ENCODE measurements around the gene SDCBP2.

The SDCBP2 gene

DNA sequence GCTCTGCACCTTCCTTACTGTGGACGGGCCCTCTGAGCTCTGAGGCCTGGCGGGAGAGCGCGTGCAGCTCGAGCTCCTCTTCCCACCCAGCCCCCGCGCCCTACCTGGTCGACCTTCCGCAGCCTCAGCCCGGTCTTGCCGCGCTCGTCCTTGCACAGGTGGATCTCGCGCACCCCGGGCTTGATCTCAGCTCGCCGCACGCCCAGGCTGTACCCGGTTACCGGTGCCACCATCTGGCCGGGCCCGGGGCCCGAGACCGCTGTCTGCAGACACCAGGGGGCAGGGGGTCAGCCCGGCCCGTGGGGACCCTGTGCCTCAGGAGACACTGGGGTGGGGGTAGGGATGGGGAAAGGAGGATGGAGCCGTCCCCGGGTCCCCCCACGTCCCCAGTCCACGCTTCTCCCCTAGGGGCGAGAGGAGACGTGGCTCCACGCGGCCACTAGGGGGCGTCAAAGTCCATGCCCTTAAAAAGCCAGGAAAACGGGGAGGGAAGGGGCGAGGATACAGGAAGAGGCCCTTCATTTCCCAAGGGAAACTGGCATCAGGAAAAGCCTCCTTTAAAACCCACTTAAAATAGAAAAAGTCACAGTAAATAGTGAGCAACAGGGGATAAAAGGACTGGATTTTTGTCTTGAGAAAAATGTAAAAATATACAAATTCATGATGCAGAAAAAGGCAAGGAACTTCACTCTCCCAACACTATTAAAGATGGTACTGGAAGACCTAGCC, 15.5 kb downstream of the SDCBP2 start:
- peak overlapping the region; percentile 5 for H3K4me3 ChIP-seq (ENCODE audit: low read length)
- no peaks in the 10 kb centered on the region for H3K27me3 ChIP-seq (ENCODE audit: control insufficient read depth, insufficient read depth, low read length)
- peaks cover 4% of the 10 kb centered on the region for H3K36me3 ChIP-seq (ENCODE audit: control insufficient read depth, insufficient read depth, low read length)
- H3K9ac ChIP-seq (ENCODE audit: low read length): no peak overlapping the region
- H3K4me1 ChIP-seq (ENCODE audit: control insufficient read depth, insufficient read depth, low read length): no peaks in the 10 kb centered on the region
- no peak overlapping the region for H3K27ac ChIP-seq (ENCODE audit: low read depth, low read length)

DNA sequence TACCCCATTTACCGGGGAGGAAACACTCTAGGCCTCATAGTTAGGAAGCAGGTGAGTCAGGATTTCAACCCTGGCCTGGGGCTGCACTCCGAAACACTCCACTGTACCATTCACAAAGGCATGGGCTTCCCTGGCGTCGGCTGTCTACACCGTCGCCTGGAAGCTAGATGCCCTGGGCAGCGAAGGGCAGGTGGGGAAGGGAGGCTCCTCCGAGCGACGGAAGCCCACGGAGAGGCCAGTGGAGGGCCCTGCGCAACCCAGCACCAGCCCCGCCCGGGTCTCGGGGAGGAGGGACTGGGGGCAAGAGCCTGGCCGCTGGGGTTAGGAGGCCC, 16.1 kb downstream of the SDCBP2 start:
- H3K9ac ChIP-seq (ENCODE audit: low read length): no peak overlapping the region
- no peak overlapping the region for H3K4me3 ChIP-seq (ENCODE audit: low read length)
- H3K27me3 ChIP-seq (ENCODE audit: control insufficient read depth, insufficient read depth, low read length): no peaks in the 10 kb centered on the region
- H3K36me3 ChIP-seq (ENCODE audit: control insufficient read depth, insufficient read depth, low read length): peaks cover 4% of the 10 kb centered on the region
- no peaks in the 10 kb centered on the region for H3K4me1 ChIP-seq (ENCODE audit: control insufficient read depth, insufficient read depth, low read length)
- no peak overlapping the region for H3K27ac ChIP-seq (ENCODE audit: low read depth, low read length)

DNA sequence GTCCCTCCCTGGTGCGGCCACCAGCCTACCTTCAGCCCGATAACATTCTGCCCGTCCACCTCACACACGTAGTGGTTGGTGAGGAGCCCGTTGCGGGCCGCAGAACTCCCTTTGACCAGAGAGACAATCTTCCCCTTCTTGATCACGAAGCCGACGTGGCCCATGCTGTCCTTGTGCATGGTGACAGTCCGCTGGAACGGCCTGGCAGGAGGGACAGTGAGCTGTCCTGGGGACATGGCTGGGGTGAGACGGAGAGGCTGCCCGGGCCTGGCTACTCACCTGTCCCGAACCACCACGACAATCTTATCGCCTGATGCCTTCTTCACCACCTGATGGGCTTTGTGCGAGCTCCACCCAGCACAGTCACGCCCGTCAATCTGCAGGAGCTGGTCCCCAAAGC, 16.6 kb downstream of the SDCBP2 start:
- no peak overlapping the region for H3K9ac ChIP-seq (ENCODE audit: low read length)
- peaks cover 4% of the 10 kb centered on the region for H3K36me3 ChIP-seq (ENCODE audit: control insufficient read depth, insufficient read depth, low read length)
- H3K4me3 ChIP-seq (ENCODE audit: low read length): no peak overlapping the region
- H3K4me1 ChIP-seq (ENCODE audit: control insufficient read depth, insufficient read depth, low read length): no peaks in the 10 kb centered on the region
- H3K27me3 ChIP-seq (ENCODE audit: control insufficient read depth, insufficient read depth, low read length): no peaks in the 10 kb centered on the region
- no peak overlapping the region for H3K27ac ChIP-seq (ENCODE audit: low read depth, low read length)

DNA sequence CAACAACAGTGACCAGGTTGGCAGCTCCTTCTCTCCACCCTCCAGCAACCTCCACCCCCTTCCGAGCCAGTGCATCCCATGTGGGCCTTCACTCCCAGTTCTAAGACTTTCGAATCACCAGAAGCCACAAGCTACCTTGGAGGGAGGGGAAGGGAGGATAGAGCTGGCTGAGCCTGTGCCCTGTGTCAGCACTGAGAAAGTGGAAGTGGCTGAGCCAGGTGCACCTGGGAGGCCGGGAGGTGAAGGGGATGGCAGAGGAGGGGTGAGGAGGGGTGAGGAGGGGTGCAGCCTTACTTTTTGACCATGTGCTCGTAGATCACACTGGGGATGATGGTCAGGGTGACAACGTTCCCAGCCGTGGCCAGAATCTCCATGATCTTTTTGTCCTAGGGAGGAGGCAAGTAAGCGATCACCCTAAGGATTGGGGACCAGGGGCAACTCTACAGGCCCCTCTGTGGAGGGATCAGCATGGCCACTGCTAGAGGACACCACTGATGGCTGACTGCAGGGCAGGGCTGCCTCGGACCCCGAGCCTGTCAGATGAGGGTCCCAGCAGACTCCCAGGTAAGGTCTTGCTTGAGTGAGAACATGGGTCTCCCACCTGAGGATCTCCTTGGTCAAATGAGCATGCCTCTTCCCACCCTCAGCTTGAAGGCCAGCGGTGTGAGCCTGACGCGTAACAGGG, 18.3 kb downstream of the SDCBP2 start:
- no peak overlapping the region for H3K27ac ChIP-seq (ENCODE audit: low read depth, low read length)
- H3K9ac ChIP-seq (ENCODE audit: low read length): no peak overlapping the region
- peaks cover 4% of the 10 kb centered on the region for H3K36me3 ChIP-seq (ENCODE audit: control insufficient read depth, insufficient read depth, low read length)
- no peaks in the 10 kb centered on the region for H3K4me1 ChIP-seq (ENCODE audit: control insufficient read depth, insufficient read depth, low read length)
- no peak overlapping the region for H3K4me3 ChIP-seq (ENCODE audit: low read length)
- no peaks in the 10 kb centered on the region for H3K27me3 ChIP-seq (ENCODE audit: control insufficient read depth, insufficient read depth, low read length)

DNA sequence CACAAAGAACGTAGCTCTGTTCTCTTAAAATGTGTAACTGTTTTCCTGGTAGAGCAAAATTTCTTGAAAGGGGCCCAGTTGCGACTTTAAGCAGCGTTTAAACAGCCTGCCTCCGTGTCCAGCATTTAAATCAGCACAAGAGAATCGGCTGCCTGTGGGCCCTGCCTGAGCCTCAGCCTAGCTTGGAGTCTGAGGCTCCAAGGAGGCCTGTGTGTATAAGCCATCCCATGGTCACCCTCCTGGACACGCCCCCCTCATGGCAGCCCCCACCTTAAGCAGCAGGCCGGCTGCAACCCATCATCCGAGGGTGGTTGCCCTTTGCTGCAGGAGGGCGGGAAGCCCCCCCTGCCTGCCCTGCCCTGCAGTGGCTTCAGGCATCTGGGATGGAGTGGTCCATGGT, 18.9 kb downstream of the SDCBP2 start:
- Histone ChIP-seq H3K27ac (ENCODE audit: low read depth, low read length) (no peak overlapping the region), H3K27me3 (ENCODE audit: control insufficient read depth, insufficient read depth, low read length) (no peaks in the 10 kb centered on the region), H3K4me3 (ENCODE audit: low read length) (no peak overlapping the region), H3K4me1 (ENCODE audit: control insufficient read depth, insufficient read depth, low read length) (no peaks in the 10 kb centered on the region), H3K36me3 (ENCODE audit: control insufficient read depth, insufficient read depth, low read length) (peaks cover 4% of the 10 kb centered on the region), H3K9ac (ENCODE audit: low read length) (no peak overlapping the region)

DNA sequence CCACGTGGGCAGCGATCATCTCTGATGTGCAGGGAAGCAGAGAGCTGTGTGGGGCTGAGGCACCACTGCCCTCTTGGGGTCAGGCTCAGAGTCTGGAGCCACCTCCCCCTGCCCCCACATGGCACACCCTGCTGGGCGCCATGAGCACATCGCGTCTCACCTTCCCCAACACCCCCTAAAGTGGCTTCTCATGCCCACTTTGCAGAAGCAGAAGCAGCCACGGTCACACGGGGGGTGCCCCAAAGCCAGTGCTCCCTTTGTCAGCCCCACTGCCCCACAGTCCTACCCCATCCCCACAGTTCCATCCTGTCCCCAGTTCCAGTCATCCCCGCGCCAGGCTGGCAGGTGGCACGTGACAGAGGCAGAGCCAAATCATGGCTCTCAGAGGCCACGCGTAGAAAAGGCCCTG, 19.5 kb downstream of the SDCBP2 start:
- Histone ChIP-seq H3K9ac (ENCODE audit: low read length) (no peak overlapping the region), H3K36me3 (ENCODE audit: control insufficient read depth, insufficient read depth, low read length) (peaks cover 7% of the 10 kb centered on the region), H3K27ac (ENCODE audit: low read depth, low read length) (no peak overlapping the region), H3K27me3 (ENCODE audit: control insufficient read depth, insufficient read depth, low read length) (no peaks in the 10 kb centered on the region), H3K4me1 (ENCODE audit: control insufficient read depth, insufficient read depth, low read length) (no peaks in the 10 kb centered on the region), H3K4me3 (ENCODE audit: low read length) (no peak overlapping the region)

DNA sequence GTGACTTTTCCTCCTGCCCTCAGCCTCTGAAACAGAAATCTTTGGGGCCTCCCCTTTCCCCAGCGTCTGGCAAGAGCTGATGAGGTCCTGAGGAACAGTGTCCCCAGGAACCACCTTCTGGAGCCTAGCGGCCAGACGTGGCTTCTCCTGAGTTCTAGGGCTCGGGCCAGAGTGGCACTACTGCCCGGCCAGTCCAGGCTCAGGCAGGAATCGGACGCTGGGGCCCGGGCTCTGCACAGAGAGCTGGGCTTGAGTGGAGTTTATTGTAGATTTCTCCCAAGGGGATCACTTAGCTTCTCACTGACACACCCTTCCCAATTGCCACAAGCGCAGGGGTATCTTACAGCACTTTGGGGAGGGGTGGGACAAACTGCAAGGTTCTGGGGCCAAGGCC, 20.2 kb downstream of the SDCBP2 start:
- H3K4me1 ChIP-seq (ENCODE audit: control insufficient read depth, insufficient read depth, low read length): no peaks in the 10 kb centered on the region
- H3K27ac ChIP-seq (ENCODE audit: low read depth, low read length): no peak overlapping the region
- peaks cover 7% of the 10 kb centered on the region for H3K36me3 ChIP-seq (ENCODE audit: control insufficient read depth, insufficient read depth, low read length)
- H3K9ac ChIP-seq (ENCODE audit: low read length): no peak overlapping the region
- H3K4me3 ChIP-seq (ENCODE audit: low read length): no peak overlapping the region
- H3K27me3 ChIP-seq (ENCODE audit: control insufficient read depth, insufficient read depth, low read length): no peaks in the 10 kb centered on the region

DNA sequence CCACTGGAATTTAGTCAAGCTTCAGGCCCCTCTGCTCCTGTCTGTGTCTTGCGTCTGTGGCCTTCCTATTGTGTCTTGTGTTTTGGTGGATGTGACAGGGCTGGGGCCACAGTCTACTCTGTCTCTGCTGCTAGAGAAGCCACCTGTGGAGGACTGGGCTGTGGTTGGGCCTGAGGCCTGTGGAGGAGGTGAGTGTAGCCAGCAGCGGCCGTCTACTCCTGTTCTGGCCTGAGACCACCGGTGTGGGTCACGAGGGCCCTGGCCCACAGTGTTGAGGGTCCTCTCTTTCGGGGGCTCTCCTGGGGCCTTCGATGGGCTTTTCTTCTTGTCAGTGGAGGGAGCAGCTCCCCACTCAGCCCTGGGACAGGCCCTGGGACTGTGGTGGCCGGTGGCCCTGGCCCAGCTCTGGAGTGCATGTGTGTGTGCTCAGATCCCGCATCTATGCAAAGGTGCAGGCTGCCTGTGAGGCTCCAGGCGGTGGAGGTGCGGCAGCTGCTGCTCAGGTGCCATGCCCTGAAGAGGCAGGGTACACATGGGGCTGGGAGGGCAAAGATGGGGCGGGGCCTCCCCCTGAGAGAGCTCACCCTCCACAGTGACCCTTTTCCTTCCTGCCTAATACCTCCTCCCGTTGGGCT, 20.8 kb downstream of the SDCBP2 start:
- no peaks in the 10 kb centered on the region for H3K27me3 ChIP-seq (ENCODE audit: control insufficient read depth, insufficient read depth, low read length)
- H3K36me3 ChIP-seq (ENCODE audit: control insufficient read depth, insufficient read depth, low read length): peaks cover 7% of the 10 kb centered on the region
- no peak overlapping the region for H3K27ac ChIP-seq (ENCODE audit: low read depth, low read length)
- no peaks in the 10 kb centered on the region for H3K4me1 ChIP-seq (ENCODE audit: control insufficient read depth, insufficient read depth, low read length)
- no peak overlapping the region for H3K9ac ChIP-seq (ENCODE audit: low read length)
- H3K4me3 ChIP-seq (ENCODE audit: low read length): no peak overlapping the region

DNA sequence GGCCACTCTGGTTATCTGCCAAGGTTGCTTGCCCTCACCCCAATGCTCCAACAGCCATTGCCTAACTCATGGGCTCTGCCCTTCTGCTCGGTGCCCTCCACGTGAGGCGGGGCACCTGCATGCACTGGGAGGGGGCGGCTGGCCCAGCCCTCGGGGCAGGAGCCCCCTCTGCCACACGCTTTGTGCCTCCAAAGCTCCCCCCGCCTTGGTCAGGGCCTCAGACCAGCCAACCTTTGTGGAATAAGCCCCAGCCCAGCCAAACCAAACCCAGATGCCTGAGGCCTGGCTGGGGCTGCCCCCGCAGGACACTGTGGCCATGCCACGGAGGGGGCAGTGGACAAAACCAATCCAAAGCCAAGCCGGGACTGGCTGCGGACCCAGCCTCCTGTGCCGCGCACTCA, 21.4 kb downstream of the SDCBP2 start:
- no peak overlapping the region for H3K27ac ChIP-seq (ENCODE audit: low read depth, low read length)
- no peaks in the 10 kb centered on the region for H3K27me3 ChIP-seq (ENCODE audit: control insufficient read depth, insufficient read depth, low read length)
- H3K9ac ChIP-seq (ENCODE audit: low read length): no peak overlapping the region
- H3K4me1 ChIP-seq (ENCODE audit: control insufficient read depth, insufficient read depth, low read length): no peaks in the 10 kb centered on the region
- H3K36me3 ChIP-seq (ENCODE audit: control insufficient read depth, insufficient read depth, low read length): peaks cover 7% of the 10 kb centered on the region
- H3K4me3 ChIP-seq (ENCODE audit: low read length): no peak overlapping the region

DNA sequence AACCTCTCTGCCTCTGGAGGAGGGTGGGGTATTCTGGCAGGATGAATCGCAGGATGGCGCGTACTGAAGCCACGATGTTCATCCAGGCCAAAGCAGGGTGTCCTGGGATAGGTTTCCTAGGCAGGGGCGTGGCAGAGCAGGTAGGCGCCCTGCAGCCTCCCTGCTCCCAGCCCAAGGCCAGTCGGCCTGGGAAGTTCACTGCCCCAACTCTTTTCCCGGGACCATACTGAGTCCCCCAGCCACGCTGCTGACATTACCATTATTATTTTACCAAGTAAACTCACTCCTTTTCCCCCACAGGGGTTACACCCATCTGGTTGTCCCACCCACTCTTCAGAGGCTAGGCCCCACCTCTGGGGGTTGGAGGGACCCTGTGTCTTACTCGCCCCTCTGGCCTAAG, 21.8 kb downstream of the SDCBP2 start:
- H3K27ac ChIP-seq (ENCODE audit: low read depth, low read length): no peak overlapping the region

DNA sequence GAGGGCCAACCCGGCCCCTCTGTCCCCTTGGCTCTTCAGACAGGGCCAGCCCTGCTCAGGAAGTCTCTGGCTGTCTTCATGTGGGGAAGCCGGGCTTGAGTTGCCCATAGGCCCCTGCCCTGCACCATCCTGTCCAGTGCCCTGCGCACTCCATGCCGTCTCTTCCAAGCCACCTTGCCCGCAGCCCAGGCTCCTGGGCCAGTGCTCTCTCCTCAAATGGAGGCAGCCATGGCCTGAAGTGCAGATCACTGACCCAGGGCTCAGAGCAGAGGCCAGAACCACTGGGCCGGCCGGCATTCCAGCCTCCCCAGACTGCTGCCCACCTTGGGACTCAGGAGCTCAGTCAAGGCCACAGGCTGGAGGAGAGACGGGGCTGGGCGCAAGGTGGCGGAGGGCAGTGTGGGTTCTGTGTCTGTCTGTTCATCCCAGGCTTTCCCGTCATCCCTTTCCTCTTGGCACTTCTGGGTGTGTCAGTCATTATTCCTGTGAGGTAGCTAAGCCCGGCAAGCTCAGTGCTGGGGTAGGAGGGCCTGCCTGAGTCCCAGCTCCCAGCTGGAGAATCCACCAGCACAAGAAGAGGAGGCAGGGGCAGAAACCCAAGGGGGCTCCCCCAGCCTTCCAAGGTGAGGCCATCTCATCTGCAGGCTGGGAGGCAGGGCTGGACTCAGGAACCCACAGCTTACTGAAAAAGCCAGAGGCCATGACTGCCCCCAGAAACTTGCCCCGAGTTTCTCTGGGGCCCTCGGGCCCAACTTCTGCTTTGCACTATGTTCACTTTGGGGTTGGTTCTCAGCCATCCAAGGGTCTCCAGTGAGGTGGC, 22.4 kb downstream of the SDCBP2 start:
- Histone ChIP-seq H3K9ac (ENCODE audit: low read length) (no peak overlapping the region), H3K27me3 (ENCODE audit: control insufficient read depth, insufficient read depth, low read length) (no peaks in the 10 kb centered on the region), H3K4me1 (ENCODE audit: control insufficient read depth, insufficient read depth, low read length) (no peaks in the 10 kb centered on the region), H3K27ac (ENCODE audit: low read depth, low read length) (no peak overlapping the region), H3K4me3 (ENCODE audit: low read length) (no peak overlapping the region), H3K36me3 (ENCODE audit: control insufficient read depth, insufficient read depth, low read length) (peaks cover 7% of the 10 kb centered on the region)

More for the DNA sequence above, 21.8 kb downstream of the SDCBP2 start:
- no peaks in the 10 kb centered on the region for H3K27me3 ChIP-seq (ENCODE audit: control insufficient read depth, insufficient read depth, low read length)
- no peak overlapping the region for H3K9ac ChIP-seq (ENCODE audit: low read length)
- H3K36me3 ChIP-seq (ENCODE audit: control insufficient read depth, insufficient read depth, low read length): peaks cover 7% of the 10 kb centered on the region
- H3K4me1 ChIP-seq (ENCODE audit: control insufficient read depth, insufficient read depth, low read length): no peaks in the 10 kb centered on the region
- no peak overlapping the region for H3K4me3 ChIP-seq (ENCODE audit: low read length)

DNA sequence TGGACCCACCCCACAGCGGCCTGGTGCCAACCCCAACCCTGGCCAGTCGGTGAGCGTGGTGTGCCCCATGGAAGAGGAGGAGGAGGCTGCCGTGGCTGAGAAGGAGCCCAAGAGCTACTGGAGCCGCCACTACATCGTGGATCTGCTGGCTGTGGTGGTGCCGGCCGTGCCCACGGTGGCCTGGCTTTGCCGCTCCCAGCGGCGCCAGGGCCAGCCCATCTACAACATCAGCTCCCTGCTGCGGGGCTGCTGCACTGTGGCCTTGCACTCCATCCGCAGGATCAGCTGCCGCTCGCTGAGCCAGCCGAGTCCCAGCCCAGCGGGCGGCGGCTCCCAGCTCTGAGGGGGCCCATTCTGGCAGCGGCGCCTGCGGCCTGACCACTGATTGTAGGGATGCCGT, 23.2 kb downstream of the SDCBP2 start:
- Histone ChIP-seq H3K27ac (ENCODE audit: low read depth, low read length) (no peak overlapping the region), H3K9ac (ENCODE audit: low read length) (no peak overlapping the region), H3K4me3 (ENCODE audit: low read length) (no peak overlapping the region), H3K36me3 (ENCODE audit: control insufficient read depth, insufficient read depth, low read length) (peaks cover 7% of the 10 kb centered on the region), H3K4me1 (ENCODE audit: control insufficient read depth, insufficient read depth, low read length) (no peaks in the 10 kb centered on the region), H3K27me3 (ENCODE audit: control insufficient read depth, insufficient read depth, low read length) (no peaks in the 10 kb centered on the region)
